HepG2 (cell line): ENCODE measurements around the gene THRA. TPM values are rescaled to one million over a fixed set of nuclear protein-coding genes. Genes with fewer than 3 reads are reported as not detected.
A peak's percentile ranks its signal among the peaks of the same experiment; 100 is the strongest.

Experiments used
- GPBP1L1 ChIP-seq: sonication (generic); formaldehyde crosslinking; IDR thresholded peaks from 2 replicates; pipeline ENCODE4 v1.5.0; 2020; ENCODE audit warnings: mild to moderate bottlenecking, missing genetic modification reagents
- HNF1B ChIP-seq: sonication (generic); formaldehyde crosslinking; IDR thresholded peaks from 2 replicates; pipeline ENCODE4 v1.5.1; 2020; ENCODE audit warnings: mild to moderate bottlenecking, moderate library complexity, missing genetic modification reagents
- HOXA9 ChIP-seq: sonication (generic); formaldehyde crosslinking; IDR thresholded peaks from 2 replicates; pipeline ENCODE4 v1.8.1; 2022; ENCODE audit warnings: missing genetic modification reagents, mild to moderate bottlenecking, moderate library complexity, borderline replicate concordance
- NFAT5 ChIP-seq: sonication (generic); formaldehyde crosslinking; IDR thresholded peaks from 2 replicates; pipeline ENCODE4 v1.4.0; 2020; ENCODE audit warnings: missing genetic modification reagents
- SETDB1 ChIP-seq: sonication (generic); formaldehyde crosslinking; IDR thresholded peaks from 2 replicates; pipeline ENCODE4 v1.5.1; 2020; ENCODE audit warnings: missing genetic modification reagents, mild to moderate bottlenecking, borderline replicate concordance
- SMAD1 ChIP-seq: sonication (generic); formaldehyde crosslinking; IDR thresholded peaks from 2 replicates; pipeline ENCODE4 v1.4.0; 2020; ENCODE audit warnings: missing genetic modification reagents, low read depth, mild to moderate bottlenecking, borderline replicate concordance
- SMAD9 ChIP-seq: sonication (generic); formaldehyde crosslinking; IDR thresholded peaks from 2 replicates; pipeline ENCODE4 v1.5.1; 2020; ENCODE audit warnings: mild to moderate bottlenecking, missing genetic modification reagents
- SNAPC2 ChIP-seq: sonication (generic); formaldehyde crosslinking; IDR thresholded peaks from 2 replicates; pipeline ENCODE4 v1.8.1; 2022; ENCODE audit warnings: mild to moderate bottlenecking, missing genetic modification reagents
- U2AF1 ChIP-seq: fragments of 200-400 bp; formaldehyde crosslinking; optimal IDR thresholded peaks from 2 replicates; pipeline ENCODE3; 2017; ENCODE audit warnings: mild to moderate bottlenecking, low read depth, low read length
- ZC3H13 ChIP-seq: sonication (generic); formaldehyde crosslinking; IDR thresholded peaks from 2 replicates; pipeline ENCODE4 v1.8.1; 2023; ENCODE audit warnings: mild to moderate bottlenecking, missing genetic modification reagents, moderate library complexity
- ZC3H4 ChIP-seq: sonication (generic); formaldehyde crosslinking; IDR thresholded peaks from 2 replicates; pipeline ENCODE4 v1.4.0; 2020; ENCODE audit warnings: missing genetic modification reagents, borderline replicate concordance
- ZNF276 ChIP-seq: sonication (generic); formaldehyde crosslinking; IDR thresholded peaks from 2 replicates; pipeline ENCODE4 v1.4.0; 2020; ENCODE audit warnings: mild to moderate bottlenecking, low read depth, missing genetic modification reagents
- ZNF451 ChIP-seq: sonication (generic); formaldehyde crosslinking; IDR thresholded peaks from 2 replicates; pipeline ENCODE4 v1.5.0; 2020; ENCODE audit warnings: mild to moderate bottlenecking, missing genetic modification reagents
- ZNF501 ChIP-seq: sonication (generic); formaldehyde crosslinking; IDR thresholded peaks from 2 replicates; pipeline ENCODE4 v1.5.1; 2020; ENCODE audit warnings: mild to moderate bottlenecking, moderate library complexity, missing genetic modification reagents
- ZNF597 ChIP-seq: sonication (generic); formaldehyde crosslinking; IDR thresholded peaks from 2 replicates; pipeline ENCODE4 v1.5.0; 2020; ENCODE audit warnings: missing genetic modification reagents
- ZNF713 ChIP-seq: sonication (generic); formaldehyde crosslinking; IDR thresholded peaks from 2 replicates; pipeline ENCODE4 v1.4.0; 2020; ENCODE audit warnings: mild to moderate bottlenecking, missing genetic modification reagents
- polyA plus RNA-seq, 8 experiments: library from polyadenylated mRNA; depleted of rRNA in 3 of 8; stranded (reverse) in 7 of 8; unstranded in 1 of 8; fragments of >200 nt; fragmentation: Illumina TruSeq in 4 of 8; extraction: Trizol in 4 of 8; gene quantifications; 2 replicates each; pipeline versions ENCODE4 v1.2.1 to v1.2.3, GENCODE V29; 2011 to 2016; ENCODE audit warnings: low read depth in 4 of 8, missing spikeins in 1 of 8, mixed read lengths in 1 of 8; ENCODE audit not compliant: insufficient read depth in 1 of 8
- total RNA-seq, 5 experiments: library from RNA; depleted of rRNA; stranded (reverse); fragments of >200 nt; fragmentation: Illumina TruSeq; extraction: Trizol; gene quantifications; 2 replicates each; pipeline ENCODE4 v1.2.3, GENCODE V29; 2016; ENCODE audit warnings: low read depth in 1 of 5

The THRA gene
- total and polyA plus RNA-seq, 2 of the 13 experiments (the other 11 are each of a cell fraction or from before 2014, with no cell fraction given): 8.0 to 9.9 TPM

- TF ChIP-seq GPBP1L1 (CRISPR knock-in tag) (no peak), SMAD9 (CRISPR knock-in tag) (no peak), HNF1B (CRISPR knock-in tag) (no peak), ZNF713 (0 out of 2 replicates have a peak, but pooled peaks have one; percentile 6), ZNF276 (CRISPR knock-in tag) (no peak), U2AF1 (peak; percentile 60), HOXA9 (peak; percentile 82; the same call in 1 of the 2 replicates), NFAT5 (CRISPR knock-in tag) (0 out of 2 replicates have a peak, but pooled peaks have one; percentile 3), ZNF597 (CRISPR knock-in tag) (no peak), ZC3H13 (0 out of 2 replicates have a peak, but pooled peaks have one; percentile 48), SNAPC2 (CRISPR knock-in tag) (no peak), ZNF451 (no peak), ZNF501 (CRISPR knock-in tag) (0 out of 2 replicates have a peak, but pooled peaks have one; percentile 11), SMAD1 (CRISPR knock-in tag) (peak; percentile 8; the same call in 1 of the 2 replicates), ZC3H4 (peak; percentile 37; the same call in 1 of the 2 replicates), SETDB1 (0 out of 2 replicates have a peak, but pooled peaks have one; percentile 1)
Observed at GRCh38 chr17:40099619-40100418, 37.1 kb downstream of the THRA start (continued).
